GM19099 (cell line): ENCODE results near the gene MALSU1.

Experiments used
- POLR2A ChIP-seq: IDR thresholded peaks from 3 replicates; pipeline ENCODE4 v1.6.1; 2011; ENCODE audit warnings: low read depth; ENCODE audit not compliant: insufficient read length; ENCODE audit errors: extremely low read depth

The MALSU1 gene

GRCh38 chr7:23298885-23299769 is at the start of gene MALSU1:
TSS of gene MALSU1 (plus strand) at chr7:23299339. CDS start at chr7:23299353, 14 bp downstream.
- TF ChIP-seq POLR2A = peak; percentile 95

- TF ChIP-seq POLR2A = no peak
These were observed 49.7 kb upstream of the MALSU1 start for GRCh38 chr7:23249486-23249885.

- TF ChIP-seq POLR2A = no peak
These were observed 45.0 kb upstream of the MALSU1 start for GRCh38 chr7:23254051-23254681.

GRCh38 chr7:23256731-23257130 is 42.4 kb upstream of the MALSU1 start:
- no peak for TF ChIP-seq POLR2A

- TF ChIP-seq POLR2A = no peak
These were observed 38.8 kb upstream of the MALSU1 start for GRCh38 chr7:23260371-23260770.

GRCh38 chr7:23261843-23262452 is 37.2 kb upstream of the MALSU1 start:
- no peak for TF ChIP-seq POLR2A

- TF ChIP-seq POLR2A = no peak
These were observed 34.2 kb upstream of the MALSU1 start for GRCh38 chr7:23264916-23265458.

GRCh38 chr7:23266918-23267317 is 32.2 kb upstream of the MALSU1 start:
- TF ChIP-seq POLR2A = no peak

- no peak for TF ChIP-seq POLR2A
These were observed 31.8 kb upstream of the MALSU1 start for GRCh38 chr7:23267357-23267756.

GRCh38 chr7:23268167-23268566 is 31.0 kb upstream of the MALSU1 start:
- no peak for TF ChIP-seq POLR2A

- no peak for TF ChIP-seq POLR2A
These were observed 30.4 kb upstream of the MALSU1 start for GRCh38 chr7:23268746-23269145.

- TF ChIP-seq POLR2A = no peak
These were observed 26.9 kb upstream of the MALSU1 start for GRCh38 chr7:23272275-23272674.

- TF ChIP-seq POLR2A = peak; percentile 23
These were observed 26.0 kb upstream of the MALSU1 start for GRCh38 chr7:23273141-23273599.

GRCh38 chr7:23275912-23276311 is 23.2 kb upstream of the MALSU1 start:
- no peak for TF ChIP-seq POLR2A

GRCh38 chr7:23276376-23276775 is 22.8 kb upstream of the MALSU1 start:
- TF ChIP-seq POLR2A = no peak
